ENCODE measurements around the gene TCF7L2. TPM values are rescaled to one million over a fixed set of nuclear protein-coding genes. Genes with fewer than 3 reads are reported as not detected.
A peak's percentile ranks its signal among the peaks of the same experiment; 100 is the strongest.

Gene TCF7L2
- total RNA-seq, 1 donor from 2014 or later = 44.4 TPM

DNA sequence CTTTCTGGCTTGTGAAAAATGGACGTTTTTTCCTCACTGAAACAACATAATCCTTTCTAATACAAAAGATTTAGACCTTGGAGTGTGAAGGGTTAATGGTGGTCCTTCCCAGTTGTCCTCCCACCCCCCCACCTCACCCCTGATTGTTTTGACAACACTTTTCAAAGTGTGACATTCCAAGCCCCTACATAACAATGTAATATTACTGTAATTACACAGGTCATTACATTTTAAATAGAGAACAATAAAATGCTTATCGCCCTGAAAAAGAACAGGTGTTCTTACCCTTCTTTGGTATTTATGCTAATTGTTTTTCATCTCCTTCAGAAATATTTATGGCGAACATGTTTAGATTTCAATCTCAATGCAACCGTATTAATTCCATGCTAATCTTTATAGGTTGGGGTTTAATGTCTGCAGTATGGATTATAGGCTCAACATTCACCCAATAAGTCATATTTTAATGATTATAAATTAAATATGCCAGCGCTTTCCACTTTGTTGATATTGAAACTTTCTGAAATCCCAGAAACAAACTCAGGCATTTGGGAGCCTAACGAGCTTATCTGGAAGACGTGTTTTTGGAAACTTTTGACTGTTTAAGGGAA is 5.0 kb downstream of the TCF7L2 start:
- Histone ChIP-seq H3K9me3 (no peaks in the 10 kb centered on the region), H3K27ac (peak overlapping the region; percentile 61), H3K36me3 (no peaks in the 10 kb centered on the region), H3K4me1 (peaks cover 66% of the 10 kb centered on the region), H3K27me3 (no peaks in the 10 kb centered on the region), H3K4me3 (peak overlapping the region; percentile 18 to 30)
- no peak for DNase-seq (ENCODE audit: extremely low spot score in 2 of 2)
- intact Hi-C loops (cut with DNase I) = loop anchor here (10.0 kb wide), 2 partner anchors 70 to 170 kb away; no protein-coding TSS in a partner anchor
- TF ChIP-seq POLR2AphosphoS5 (IDR thresholded peaks at IDR 0.05; ENCODE audit: insufficient read depth in 1 of 2, low read depth in 1 of 2) (no peak), POLR2A (IDR thresholded peaks at IDR 0.05) (no peak)
- TF ChIP-seq, protein P1, sequence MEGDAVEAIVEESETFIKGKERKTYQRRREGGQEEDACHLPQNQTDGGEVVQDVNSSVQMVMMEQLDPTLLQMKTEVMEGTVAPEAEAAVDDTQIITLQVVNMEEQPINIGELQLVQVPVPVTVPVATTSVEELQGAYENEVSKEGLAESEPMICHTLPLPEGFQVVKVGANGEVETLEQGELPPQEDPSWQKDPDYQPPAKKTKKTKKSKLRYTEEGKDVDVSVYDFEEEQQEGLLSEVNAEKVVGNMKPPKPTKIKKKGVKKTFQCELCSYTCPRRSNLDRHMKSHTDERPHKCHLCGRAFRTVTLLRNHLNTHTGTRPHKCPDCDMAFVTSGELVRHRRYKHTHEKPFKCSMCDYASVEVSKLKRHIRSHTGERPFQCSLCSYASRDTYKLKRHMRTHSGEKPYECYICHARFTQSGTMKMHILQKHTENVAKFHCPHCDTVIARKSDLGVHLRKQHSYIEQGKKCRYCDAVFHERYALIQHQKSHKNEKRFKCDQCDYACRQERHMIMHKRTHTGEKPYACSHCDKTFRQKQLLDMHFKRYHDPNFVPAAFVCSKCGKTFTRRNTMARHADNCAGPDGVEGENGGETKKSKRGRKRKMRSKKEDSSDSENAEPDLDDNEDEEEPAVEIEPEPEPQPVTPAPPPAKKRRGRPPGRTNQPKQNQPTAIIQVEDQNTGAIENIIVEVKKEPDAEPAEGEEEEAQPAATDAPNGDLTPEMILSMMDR (IDR thresholded peaks at IDR 0.05) = no peak

DNA sequence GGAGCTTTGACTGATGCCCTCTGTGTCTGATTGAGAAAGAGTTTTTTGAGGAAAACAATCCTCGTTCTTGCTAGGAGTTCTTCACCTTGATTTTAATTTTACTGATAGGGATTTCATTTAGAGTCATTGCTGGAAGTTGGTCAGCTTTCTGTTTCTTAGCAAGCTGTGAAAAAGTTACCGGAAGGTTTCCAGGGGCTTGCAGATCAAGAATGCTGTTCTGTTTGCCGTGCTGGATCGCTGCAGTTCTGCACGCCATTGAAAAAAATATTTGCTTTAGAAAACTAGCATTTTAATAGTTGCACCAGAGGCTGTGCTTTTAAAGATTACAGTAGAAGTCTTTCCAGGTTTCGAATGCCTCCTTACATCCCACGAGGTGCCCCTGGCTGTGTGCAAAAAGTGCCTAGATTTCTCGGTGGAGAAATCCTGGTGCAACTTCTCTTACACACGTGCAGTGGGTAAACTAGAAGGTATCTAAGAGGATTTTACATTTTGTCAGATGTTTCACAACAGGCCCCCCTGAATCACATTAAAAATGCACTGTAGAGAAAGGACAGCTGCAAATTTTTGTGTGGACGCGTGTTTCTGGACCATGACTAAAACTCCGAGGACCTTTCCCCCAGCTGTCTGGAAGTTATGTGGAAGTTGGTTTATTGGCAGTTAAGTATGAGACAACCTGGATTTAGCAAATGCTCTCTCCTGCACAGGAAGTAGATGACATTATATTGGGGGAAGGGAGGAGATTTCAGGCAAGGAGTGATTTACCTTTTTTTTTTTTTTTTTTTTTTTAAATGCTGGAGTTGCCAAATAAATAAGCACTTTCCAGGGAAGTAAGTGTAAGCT is 5.8 kb downstream of the TCF7L2 start:
- intact Hi-C loops (cut with DNase I) = loop anchor here (10.0 kb wide), 2 partner anchors 69 to 169 kb away; no protein-coding TSS in a partner anchor
- H3K9me3 ChIP-seq = no peaks in the 10 kb centered on the region
- no peaks in the 10 kb centered on the region for H3K27me3 ChIP-seq
- no peak for DNase-seq (ENCODE audit: extremely low spot score in 2 of 2)
- TF ChIP-seq, protein P1 (IDR thresholded peaks at IDR 0.05) = no peak
- TF ChIP-seq POLR2A (IDR thresholded peaks at IDR 0.05) (no peak), POLR2AphosphoS5 (IDR thresholded peaks at IDR 0.05; ENCODE audit: insufficient read depth in 1 of 2, low read depth in 1 of 2) (no peak)
- H3K36me3 ChIP-seq = no peaks in the 10 kb centered on the region
- H3K4me3 ChIP-seq = peak overlapping the region; percentile 18 to 30
- peaks cover 70% of the 10 kb centered on the region for H3K4me1 ChIP-seq
- H3K27ac ChIP-seq = peak overlapping the region; percentile 61

DNA sequence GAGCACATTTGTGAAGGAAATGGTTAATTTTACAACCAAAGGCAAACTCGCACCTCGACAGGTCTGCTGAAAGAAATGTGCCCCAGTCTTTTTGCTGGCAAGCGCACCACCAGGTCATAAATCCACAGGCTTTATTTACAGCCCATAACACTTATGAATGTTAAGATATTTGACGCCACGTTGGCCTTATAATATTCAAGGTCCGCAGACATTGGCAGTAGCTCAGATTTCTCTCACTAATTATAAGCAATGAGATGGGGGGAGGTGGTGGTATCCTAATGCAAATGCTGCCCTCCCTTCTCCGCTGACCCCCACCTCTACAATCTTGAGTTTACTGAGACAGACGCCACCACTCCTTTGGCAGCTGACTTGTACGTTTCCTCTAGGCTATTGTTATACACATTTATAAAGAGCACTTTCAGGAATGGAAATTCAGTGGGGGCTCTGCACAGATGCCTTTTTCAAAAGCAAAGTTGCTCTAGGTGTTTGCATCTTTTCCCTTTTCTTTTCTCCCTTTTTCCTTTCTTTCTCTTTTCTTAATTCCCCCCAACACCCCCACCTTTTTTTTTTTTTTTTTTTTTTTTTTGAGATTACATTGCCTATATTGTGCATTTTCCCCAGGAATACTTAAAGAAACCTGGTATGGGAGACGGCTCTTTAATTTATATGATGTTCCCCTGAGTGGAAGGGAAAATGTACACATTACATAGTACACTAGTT is 6.7 kb downstream of the TCF7L2 start:
- no peak for DNase-seq (ENCODE audit: extremely low spot score in 2 of 2)
- TF ChIP-seq POLR2AphosphoS5 (IDR thresholded peaks at IDR 0.05; ENCODE audit: insufficient read depth in 1 of 2, low read depth in 1 of 2) (no peak), POLR2A (IDR thresholded peaks at IDR 0.05) (no peak)
- TF ChIP-seq, protein P1 (IDR thresholded peaks at IDR 0.05) = no peak
- Histone ChIP-seq H3K27ac (peak overlapping the region; percentile 61), H3K9me3 (no peaks in the 10 kb centered on the region), H3K27me3 (no peaks in the 10 kb centered on the region), H3K36me3 (no peaks in the 10 kb centered on the region), H3K4me3 (no peak overlapping the region), H3K4me1 (peaks cover 70% of the 10 kb centered on the region)
- intact Hi-C loops (cut with DNase I) = loop anchor here (10.0 kb wide), 2 partner anchors 68 to 168 kb away; no protein-coding TSS in a partner anchor

DNA sequence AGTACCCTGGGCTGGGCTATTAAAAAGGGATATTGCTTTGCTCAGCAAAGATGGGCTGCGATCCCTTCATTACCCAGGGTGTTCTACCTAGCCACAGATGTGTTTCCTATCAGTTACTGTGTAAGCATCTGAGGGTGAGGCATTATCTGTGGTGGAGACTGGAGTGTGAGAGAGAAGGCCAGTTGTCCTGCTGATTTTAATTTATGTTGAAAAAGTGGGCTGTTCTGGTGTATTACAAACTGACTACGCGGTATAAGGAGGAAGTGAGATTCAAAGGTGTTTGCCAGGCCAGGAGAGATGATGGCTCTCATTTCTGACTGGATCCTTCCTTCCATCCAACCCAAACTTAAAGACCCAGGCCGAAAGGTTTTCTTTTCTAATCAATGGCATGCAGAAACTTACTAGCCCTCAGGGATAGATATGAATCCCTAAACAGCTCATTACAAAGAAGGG is 7.6 kb downstream of the TCF7L2 start:
- intact Hi-C loops (cut with DNase I) = loop anchor here (10.0 kb wide), 2 partner anchors 67 to 167 kb away; no protein-coding TSS in a partner anchor
- H3K4me1 ChIP-seq = peaks cover 70% of the 10 kb centered on the region
- H3K36me3 ChIP-seq = no peaks in the 10 kb centered on the region
- H3K27ac ChIP-seq = peak overlapping the region; percentile 37
- TF ChIP-seq POLR2AphosphoS5 (IDR thresholded peaks at IDR 0.05; ENCODE audit: insufficient read depth in 1 of 2, low read depth in 1 of 2) (no peak), POLR2A (IDR thresholded peaks at IDR 0.05) (no peak)
- TF ChIP-seq, protein P1 (IDR thresholded peaks at IDR 0.05) = no peak
- no peak for DNase-seq (ENCODE audit: extremely low spot score in 2 of 2)
- peak overlapping the region in 1 of 2 donors; percentile 4 for H3K4me3 ChIP-seq
- H3K9me3 ChIP-seq = no peaks in the 10 kb centered on the region
- no peaks in the 10 kb centered on the region for H3K27me3 ChIP-seq
